Psoas muscle (tissue), 8 donors: ENCODE results near the gene PLK5. TPM values are rescaled to one million over a fixed set of nuclear protein-coding genes. Genes with fewer than 3 reads are reported as not detected.

Experiments used
- ATAC-seq, 4 donors: fragments of 200-7000 bp; cut with Tn5 transposase; one replicate each; pipeline ENCODE4 v1.9.1; 2020; ENCODE audit warnings: moderate library complexity in 3 of 4, mild to moderate bottlenecking in 2 of 4
- DNase-seq, 2 donors: peaks; one replicate each; pipeline ENCODE4 v3.0.0-alpha.2; 2020
- H3K27ac ChIP-seq: fragments of 200-600 bp; one replicate; pipeline ENCODE4 v1.8.0; 2022
- H3K27me3 ChIP-seq, 3 donors: fragments of 200-600 bp in 1 of 3; one replicate each; pipeline versions ENCODE4 v1.6.1 to v1.8.0; 2013 to 2022; ENCODE audit warnings: low read length in 2 of 3, mild to moderate bottlenecking in 2 of 3, moderate library complexity in 1 of 3; ENCODE audit not compliant: insufficient read depth in 3 of 3
- H3K36me3 ChIP-seq, 2 donors: fragments of 200-600 bp in 1 of 2; one replicate each; pipeline versions ENCODE4 v1.6.1 to v1.8.0; 2013 to 2022; ENCODE audit warnings: low read depth in 1 of 2, mild to moderate bottlenecking in 1 of 2, moderate library complexity in 1 of 2; ENCODE audit not compliant: insufficient read depth in 1 of 2
- H3K4me1 ChIP-seq: fragments of 200-600 bp; one replicate; pipeline ENCODE4 v1.8.0; 2022
- H3K4me3 ChIP-seq: fragments of 200-600 bp; one replicate; pipeline ENCODE4 v1.8.0; 2022; ENCODE audit warnings: mild to moderate bottlenecking
- H3K9me3 ChIP-seq: fragments of 200-600 bp; one replicate; pipeline ENCODE4 v1.8.0; 2022
- WGBS, 3 donors: extraction: QIAGEN DNeasy Blood & Tissue Kit; methylation state at CpG; one replicate each; pipeline versions ENCODE4 v1.1.6 to v1.1.7; 2013; 5-methylcytosine and 5-hydroxymethylcytosine counted together
- intact Hi-C, 2 donors: fragments of 100-400 bp; cut with DNase I; formaldehyde crosslinking; loops; one replicate each; pipeline versions ENCODE4 v1.11.0 to v1.14.2; 2022
- polyA plus RNA-seq, 3 donors: library from polyadenylated mRNA; stranded (reverse); fragments of 200-250 nt; gene quantifications; one replicate each; pipeline ENCODE4 v1.2.3, GENCODE V29; 2013
- total RNA-seq, 4 donors: library from RNA; stranded (reverse); fragmentation: NEBNext Ultra II Directional in 2 of 4; extraction: Animal tissue kit (Norgen Biotek cat#: 25700) in 2 of 4; gene quantifications; one replicate each; pipeline versions ENCODE4 v1.2.1 to v1.2.4, GENCODE V29; 2021 to 2023
- TF ChIP-seq, protein P1 (sequence below): fragments of 200-600 bp; IDR thresholded peaks from one replicate; pipeline ENCODE4 v1.8.0; 2022; ENCODE audit warnings: antibody characterized with exemption
- donor health status: healthy with polysubstance abuse.
- donor health status: DM: no; HTN: no; CAD: no; lungs with moderate emphysema.
- donor health status: Bipolar disorder and iron deficiency.
- donor health status: healthy.
- donor health status: DM: yes; HTN: yes; CAD: no.
- donor health status: DM: no; HTN: no; CAD: no.
- donor health status: DM: no; HTN: no; CAD: no.
- donor health status: DM: yes; HTN: yes; CAD: no.

The PLK5 gene
- total and polyA plus RNA-seq, 7 donors = 0.03 to 0.35 TPM; not detected in 5

DNA sequence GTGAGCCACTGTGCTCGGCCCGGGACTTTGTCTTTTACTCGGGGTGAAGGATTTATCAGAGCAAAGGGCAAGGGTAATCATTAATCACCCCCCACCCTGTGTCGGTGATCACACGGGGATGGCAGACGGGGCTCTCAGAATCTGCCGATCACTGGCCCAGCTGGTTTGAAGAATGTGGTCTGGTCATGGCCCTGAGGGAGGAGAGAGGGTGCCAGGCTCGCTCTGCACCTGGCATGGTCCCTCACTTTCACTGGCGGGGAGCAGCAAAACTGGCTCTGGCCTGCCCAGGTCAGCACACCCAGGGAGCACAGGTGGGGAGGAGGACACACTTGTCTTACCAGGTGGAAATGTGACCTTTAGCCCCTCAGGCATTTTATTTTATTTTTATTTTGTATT is 22.7 kb upstream of the PLK5 start:
- 20 to 28% (median 27%) methylated on average over 9 of the region's 9 CpGs for WGBS, 3 donors
- peaks cover 0 to 31% (median 11%) of the 10 kb centered on the region in 3 donors for H3K27me3 ChIP-seq
- intact Hi-C loops = no loop called here

GRCh38 chr19:1502433-1503088 is 21.3 kb upstream of the PLK5 start:
- H3K27ac ChIP-seq = no peak overlapping the region
- H3K4me3 ChIP-seq = peak overlapping the region; percentile 51
- peaks cover 17% of the 10 kb centered on the region for H3K4me1 ChIP-seq
- intact Hi-C loops = no loop called here
- DNase-seq (no peak), ATAC-seq (no peak)
- H3K9me3 ChIP-seq = no peaks in the 10 kb centered on the region
- TF ChIP-seq, protein P1, sequence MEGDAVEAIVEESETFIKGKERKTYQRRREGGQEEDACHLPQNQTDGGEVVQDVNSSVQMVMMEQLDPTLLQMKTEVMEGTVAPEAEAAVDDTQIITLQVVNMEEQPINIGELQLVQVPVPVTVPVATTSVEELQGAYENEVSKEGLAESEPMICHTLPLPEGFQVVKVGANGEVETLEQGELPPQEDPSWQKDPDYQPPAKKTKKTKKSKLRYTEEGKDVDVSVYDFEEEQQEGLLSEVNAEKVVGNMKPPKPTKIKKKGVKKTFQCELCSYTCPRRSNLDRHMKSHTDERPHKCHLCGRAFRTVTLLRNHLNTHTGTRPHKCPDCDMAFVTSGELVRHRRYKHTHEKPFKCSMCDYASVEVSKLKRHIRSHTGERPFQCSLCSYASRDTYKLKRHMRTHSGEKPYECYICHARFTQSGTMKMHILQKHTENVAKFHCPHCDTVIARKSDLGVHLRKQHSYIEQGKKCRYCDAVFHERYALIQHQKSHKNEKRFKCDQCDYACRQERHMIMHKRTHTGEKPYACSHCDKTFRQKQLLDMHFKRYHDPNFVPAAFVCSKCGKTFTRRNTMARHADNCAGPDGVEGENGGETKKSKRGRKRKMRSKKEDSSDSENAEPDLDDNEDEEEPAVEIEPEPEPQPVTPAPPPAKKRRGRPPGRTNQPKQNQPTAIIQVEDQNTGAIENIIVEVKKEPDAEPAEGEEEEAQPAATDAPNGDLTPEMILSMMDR = no peak
- H3K27me3 ChIP-seq = peaks cover 0 to 25% (median 8%) of the 10 kb centered on the region in 3 donors
- WGBS, 3 donors = 59 to 65% (median 62%) methylated on average over 14 of the region's 14 CpGs
- peaks cover 0 to 7% of the 10 kb centered on the region in 2 donors for H3K36me3 ChIP-seq

More for the DNA sequence above, 22.7 kb upstream of the PLK5 start:
- Histone ChIP-seq H3K9me3 (no peaks in the 10 kb centered on the region), H3K36me3 (peaks cover 0 to 7% of the 10 kb centered on the region in 2 donors), H3K4me1 (peaks cover 12% of the 10 kb centered on the region), H3K4me3 (no peak overlapping the region), H3K27ac (no peak overlapping the region)
- DNase-seq (no peak), ATAC-seq (peak in 1 of 4 donors; percentile 23)
- TF ChIP-seq, protein P1 = no peak

DNA sequence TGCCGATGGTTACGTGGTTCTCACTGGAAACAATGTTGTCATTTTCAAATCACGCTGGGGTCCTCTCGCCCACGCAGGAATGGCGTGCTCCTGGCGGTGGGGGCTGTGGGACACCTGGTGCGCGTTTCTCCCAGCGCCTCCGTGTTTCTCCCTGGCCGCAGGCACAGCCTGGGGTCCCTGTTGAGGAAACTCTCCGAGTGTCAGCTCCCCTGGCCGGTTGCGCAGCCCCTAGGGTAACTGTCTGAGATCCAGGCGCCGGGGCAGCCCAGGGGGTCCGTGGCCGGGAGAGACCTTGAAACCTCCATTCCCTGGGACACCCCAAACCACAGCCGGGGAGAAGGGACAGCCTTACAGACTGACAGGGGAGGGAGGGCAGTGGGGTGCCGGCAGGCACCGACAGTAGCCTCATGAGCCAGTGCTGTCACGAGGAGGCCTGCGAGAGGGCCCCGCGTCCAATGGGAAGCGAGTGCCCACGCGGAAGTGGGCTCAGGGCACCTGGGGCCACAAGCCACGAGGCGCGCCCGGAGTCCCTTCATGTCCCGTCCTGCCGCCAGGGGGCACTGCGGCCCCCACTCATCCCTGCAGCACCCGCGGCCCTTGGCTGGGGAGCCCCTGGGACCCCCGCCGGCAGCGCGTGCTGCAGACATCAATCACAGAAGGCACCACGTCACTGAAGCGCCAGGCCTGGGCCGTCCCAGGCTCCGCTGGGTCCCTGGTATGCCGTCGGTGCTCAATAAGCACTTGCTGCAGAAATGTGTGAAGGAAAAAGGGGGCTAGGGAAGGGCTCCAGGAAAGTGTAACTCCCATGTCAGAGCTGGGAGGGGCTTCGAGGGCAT is 20.6 kb upstream of the PLK5 start:
- peaks cover 0 to 17% (median 6%) of the 10 kb centered on the region in 3 donors for H3K27me3 ChIP-seq
- peaks cover 17% of the 10 kb centered on the region for H3K4me1 ChIP-seq
- H3K9me3 ChIP-seq = no peaks in the 10 kb centered on the region
- WGBS, 3 donors = 7 to 9% (median 7%) methylated on average over 35 to 49 of the region's 49 CpGs
- H3K36me3 ChIP-seq = peaks cover 0 to 7% of the 10 kb centered on the region in 2 donors
- ATAC-seq (peak; percentile 13 to 41 (median 34)), DNase-seq (peak; percentile 66 to 81)
- H3K4me3 ChIP-seq = peak overlapping the region; percentile 51
- TF ChIP-seq, protein P1 = peak; percentile 75
- intact Hi-C loops = no loop called here
- H3K27ac ChIP-seq = no peak overlapping the region

GRCh38 chr19:1503925-1504773 is 19.7 kb upstream of the PLK5 start:
- ATAC-seq (no peak), DNase-seq (no peak)
- intact Hi-C loops = no loop called here
- no peaks in the 10 kb centered on the region for H3K9me3 ChIP-seq
- no peak overlapping the region for H3K27ac ChIP-seq
- H3K4me3 ChIP-seq = no peak overlapping the region
- TF ChIP-seq, protein P1 = no peak
- peaks cover 0 to 16% (median 6%) of the 10 kb centered on the region in 3 donors for H3K27me3 ChIP-seq
- peaks cover 0 to 7% of the 10 kb centered on the region in 2 donors for H3K36me3 ChIP-seq
- 42 to 51% (median 45%) methylated on average over 23 of the region's 23 CpGs for WGBS, 3 donors
- H3K4me1 ChIP-seq = peaks cover 17% of the 10 kb centered on the region
